GM12878 (cell line): ENCODE measurements around the gene TBRG4. TPM values are rescaled to one million over a fixed set of nuclear protein-coding genes. Genes with fewer than 3 reads are reported as not detected.

ENCODE experiments used
- ATAC-seq: fragments of 200-7000 bp; cut with Tn5 transposase; 3 replicates; pipeline ENCODE4 v1.9.1; 2020; ENCODE audit warnings: mild to moderate bottlenecking, moderate library complexity
- BruUV-seq: library from RNA; stranded (reverse); fragments of 400-500 nt; replicated peaks from 2 replicates; lab custom pipeline; 2021; lab: Mats Ljungman, UMichigan
- CTCF ChIA-PET: fragments of 300-600 bp; sonication (Branson Sonifier 250); formaldehyde crosslinking; extraction: SDS; loops from one replicate; lab custom pipeline; 2021; ENCODE audit warnings: inconsistent platforms; lab: Yijun Ruan, JAX
- POLR2A ChIA-PET: fragments of 350-600 bp; formaldehyde crosslinking; extraction: SDS; loops from one replicate; lab custom pipeline; 2021; ENCODE audit warnings: inconsistent platforms; lab: Charles Lee
- RAD21 ChIA-PET: fragments of 300-600 bp; sonication (Branson Sonifier 250); formaldehyde crosslinking; loops from one replicate; lab custom pipeline; 2023; ENCODE audit warnings: antibody characterized with exemption; ENCODE audit not compliant: unreplicated experiment; lab: Charles Lee
- SMC1A ChIA-PET: fragments of 300-600 bp; sonication (Branson Sonifier 250); formaldehyde crosslinking; loops from one replicate; lab custom pipeline; 2023; ENCODE audit not compliant: unreplicated experiment, uncharacterized antibody; lab: Charles Lee
- DNase-seq: peaks from one replicate; pipeline ENCODE4 v3.0.0-alpha.2; 2011; ENCODE audit warnings: low read depth, low spot score
- FAIRE-seq: peaks from 3 replicates; lab custom pipeline; 2011; peaks lifted over from hg19 to GRCh38; lab: Jason Lieb, UNC
- H2AFZ ChIP-seq: 2 replicates; pipeline ENCODE4 v1.6.0; 2011; ENCODE audit warnings: low read depth, low read length, control low read depth; ENCODE audit not compliant: control insufficient read depth
- H3K27ac ChIP-seq: 2 replicates; pipeline ENCODE4 v1.5.1; 2011; ENCODE audit warnings: control low read depth; ENCODE audit not compliant: control insufficient read depth, insufficient read depth
- H3K27me3 ChIP-seq, 2 experiments: replicated peaks in 1 of 2; 2 replicates each; pipeline versions ENCODE4 v1.6.0 to v1.6.1; 2011; ENCODE audit warnings: low read length in 1 of 2; ENCODE audit not compliant: control insufficient read depth in 2 of 2, insufficient read depth in 2 of 2
- H3K36me3 ChIP-seq, 2 experiments: 2 replicates each; pipeline ENCODE4 v1.5.1; 2011; ENCODE audit warnings: low read length in 1 of 2; ENCODE audit not compliant: control insufficient read depth in 2 of 2, insufficient read depth in 2 of 2
- H3K4me1 ChIP-seq: 2 replicates; pipeline ENCODE4 v1.6.1; 2011; ENCODE audit warnings: mild to moderate bottlenecking, low read length, moderate library complexity, mixed read lengths; ENCODE audit not compliant: control insufficient read depth, insufficient read depth
- H3K4me2 ChIP-seq: 2 replicates; pipeline ENCODE4 v1.6.0; 2011; ENCODE audit warnings: control low read depth; ENCODE audit not compliant: control insufficient read depth, insufficient read depth
- H3K4me3 ChIP-seq: fragments of 200-600 bp; sonication (generic); 2 replicates; pipeline ENCODE4 v1.5.1; 2016
- H3K79me2 ChIP-seq: 2 replicates; pipeline ENCODE4 v1.6.0; 2011; ENCODE audit warnings: low read length; ENCODE audit not compliant: control insufficient read depth, insufficient read depth
- H3K9ac ChIP-seq: 2 replicates; pipeline ENCODE4 v1.8.0; 2011; ENCODE audit warnings: low read length, control low read depth, mixed read lengths; ENCODE audit not compliant: control insufficient read depth, insufficient read depth
- H3K9me3 ChIP-seq: replicated peaks from 3 replicates; pipeline ENCODE4 v1.5.1; 2011; ENCODE audit warnings: mild to moderate bottlenecking, low read length; ENCODE audit not compliant: control insufficient read depth, insufficient read depth
- H4K20me1 ChIP-seq: 2 replicates; pipeline ENCODE4 v1.6.0; 2011; ENCODE audit not compliant: control insufficient read depth, insufficient read depth
- CHD2 ChIP-seq: IDR thresholded peaks from 2 replicates; pipeline ENCODE4 v1.6.1; 2011; ENCODE audit warnings: low read depth, low read length, improper control_type of control experiment, borderline replicate concordance
- CTCF ChIP-seq, 3 experiments: IDR thresholded peaks in 2 of 3; conservative IDR thresholded peaks in 1 of 3; 2 replicates each; pipeline ENCODE4 v1.5.1; 2011; ENCODE audit warnings: low read depth in 3 of 3, low read length in 3 of 3, mild to moderate bottlenecking in 3 of 3, control low read depth in 2 of 3, moderate library complexity in 2 of 3, inconsistent platforms in 1 of 3, mixed read lengths in 1 of 3; ENCODE audit not compliant: control insufficient read depth in 2 of 3, insufficient read depth in 1 of 3; ENCODE audit errors: extremely low read depth in 1 of 3
- RELA ChIP-seq: fragments of 450-650 bp; IDR thresholded peaks from 2 replicates; pipeline ENCODE4 v1.8.0; 2014; ENCODE audit warnings: borderline replicate concordance; ENCODE audit not compliant: partially characterized antibody
- WRNIP1 ChIP-seq: IDR thresholded peaks from 2 replicates; pipeline ENCODE4 v1.6.1; 2011; ENCODE audit warnings: low read depth, low read length, improper control_type of control experiment, borderline replicate concordance
- WGBS: methylation state at CpG from one replicate; pipeline ENCODE4 v1.1.6; 2016; ENCODE audit warnings: low lambda C conversion rate; ENCODE audit not compliant: insufficient replicate concordance, insufficient coverage; ENCODE audit errors: missing lambda C conversion rate; 5-methylcytosine and 5-hydroxymethylcytosine counted together
- in situ Hi-C: fragments of 300-500 bp; cut with MboI; formaldehyde crosslinking; loops from 9 replicates; pipeline ENCODE4 v1.14.3; 2018; ENCODE audit warnings: mixed read lengths
- intact Hi-C: fragments of 100-400 bp; cut with micrococcal nuclease; formaldehyde crosslinking; loops from one replicate; pipeline ENCODE4 v1.14.2; 2022; ENCODE audit not compliant: unreplicated experiment
- polyA plus RNA-seq, 11 experiments: library from polyadenylated mRNA; depleted of rRNA in 4 of 11; unstranded in 6 of 11; stranded (reverse) in 5 of 11; fragments of >200 nt; fragmentation: Nextera tagmentation in 4 of 11; fragmentation: Illumina TruSeq in 1 of 11; extraction: Ambion mirVana in 4 of 11; extraction: Trizol in 1 of 11; gene quantifications; 1 replicate in 1 of 11; 2 replicates in 10 of 11; pipeline versions ENCODE4 v1.2.1 to v1.2.3, GENCODE V29; 2011 to 2016; ENCODE audit warnings: inconsistent platforms in 2 of 11, missing spikeins in 2 of 11, low read depth in 1 of 11
- total RNA-seq, 4 experiments: library from RNA; depleted of rRNA in 3 of 4; stranded (reverse); fragments of >200 nt in 3 of 4; fragmentation: Illumina TruSeq in 1 of 4; extraction: Trizol in 1 of 4; gene quantifications; 2 replicates each; pipeline versions ENCODE4 v1.2.1 to v1.2.3, GENCODE V29; 2013 to 2021

Gene TBRG4
- total and polyA plus RNA-seq, 10 of the 15 experiments (the other 5 are each of a cell fraction or from before 2014, with no cell fraction given) = 8.4 to 130 (median 118) TPM

- no peak overlapping the region for H3K4me2 ChIP-seq
- H3K9me3 ChIP-seq = no peaks in the 10 kb centered on the region
- no peaks in the 10 kb centered on the region for H4K20me1 ChIP-seq
- ATAC-seq (no peak), DNase-seq (no peak), FAIRE-seq (no peak)
- no peak overlapping the region for H3K9ac ChIP-seq
- H3K4me3 ChIP-seq = no peak overlapping the region
- no peaks in the 10 kb centered on the region for H3K27me3 ChIP-seq
- TF ChIP-seq RELA (no peak), CTCF (IDR thresholded peaks at IDR 0.05 in 2 of 3, conservative IDR thresholded peaks at IDR 0.05 in 1 of 3; ENCODE audit: control insufficient read depth in 2 of 3, extremely low read depth in 1 of 3, insufficient read depth in 1 of 3, low read depth in 3 of 3, low read length in 3 of 3) (peak in 1 of 3 experiments; percentile 19; a peak in 1 of 6 replicates), CHD2 (no peak), WRNIP1 (no peak)
- H3K4me1 ChIP-seq = no peaks in the 10 kb centered on the region
- no peaks in the 10 kb centered on the region for H3K79me2 ChIP-seq
- POLR2A ChIA-PET = no interaction called here
- intact Hi-C loops = no loop called here
- 59% methylated on average over 14 of the region's 14 CpGs for WGBS
- CTCF ChIA-PET = interaction anchor here (0.6 to 1.1 kb wide), 3 partner anchors 16 to 107 kb away, joined by 3 to 4 read pairs (median 4); no protein-coding TSS in a partner anchor
- SMC1A ChIA-PET = interaction anchor here (0.8 kb wide), 1 partner anchor 34 kb away, joined by 3 read pairs; no protein-coding TSS in a partner anchor
- H3K36me3 ChIP-seq = peaks cover 0 to 5% of the 10 kb centered on the region in 2 experiments; a peak in 3 of 4 replicates
- H3K27ac ChIP-seq = no peak overlapping the region
- RAD21 ChIA-PET = interaction anchor here (1.6 kb wide), 1 partner anchor 107 kb away, joined by 6 read pairs; no protein-coding TSS in a partner anchor
- in situ Hi-C loops = no loop called here
- no peak overlapping the region for H2AFZ ChIP-seq
- BruUV-seq = no TSS peak
Measured at GRCh38 chr7:45080958-45081669, 30.4 kb downstream of the TBRG4 start.
